Posterior vena cava (tissue), 2 donors: Measurements from ENCODE around the gene BCL2L15. TPM values are rescaled to one million over a fixed set of nuclear protein-coding genes. Genes with fewer than 3 reads are reported as not detected.

Experiments used
- DNase-seq: peaks from one replicate; pipeline ENCODE4 v3.0.0-alpha.2; 2020; ENCODE audit warnings: low spot score
- intact Hi-C, 2 donors: fragments of 100-400 bp; cut with DNase I; formaldehyde crosslinking; loops; one replicate each; pipeline versions ENCODE4 v1.14.1 to v1.14.2; 2022 to 2023
- long read RNA-seq, 2 donors: library from polyadenylated mRNA; unstranded; transcript quantifications; one replicate each; pipeline ENCODE4 v2.0.0, GENCODE V29; 2020 to 2021
- total RNA-seq, 2 donors: library from RNA; stranded (reverse); fragmentation: NEBNext Ultra II Directional; extraction: Animal tissue kit (Norgen Biotek cat#: 25700); gene quantifications; one replicate each; pipeline ENCODE4 v1.2.1, GENCODE V29; 2021
- donor health status: DM: yes; HTN: yes; CAD: no.
- donor health status: DM: yes; HTN: yes; CAD: no.

Gene BCL2L15
- under 1 TPM; 0.32 to 0.57 TPM for total RNA-seq
- long read RNA-seq, donor 1 = 0 reads
- long read RNA-seq, donor 2 = 0 reads

- no peak for DNase-seq
- intact Hi-C loops = no loop called here
Measured at GRCh38 chr1:113887402-113888175, at the start of gene BCL2L15. BCL2L15 (minus strand) TSS chr1:113887581; CDS start chr1:113887375, 206 bp downstream.

- intact Hi-C loops = no loop called here
- no peak for DNase-seq
Measured at GRCh38 chr1:113937146-113937545, 49.8 kb upstream of the BCL2L15 start.

GRCh38 chr1:113935970-113936369, 48.6 kb upstream of the BCL2L15 start:
- no peak for DNase-seq
- intact Hi-C loops = no loop called here

- DNase-seq = no peak
- intact Hi-C loops = no loop called here
Measured at GRCh38 chr1:113935176-113935575, 47.8 kb upstream of the BCL2L15 start.

GRCh38 chr1:113934511-113935055, 47.2 kb upstream of the BCL2L15 start:
- DNase-seq = no peak
- intact Hi-C loops = no loop called here

- DNase-seq = no peak
- intact Hi-C loops = no loop called here
Measured at GRCh38 chr1:113934006-113934405, 46.6 kb upstream of the BCL2L15 start.

- intact Hi-C loops = no loop called here
- no peak for DNase-seq
Measured at GRCh38 chr1:113931451-113931851, 44.1 kb upstream of the BCL2L15 start.

GRCh38 chr1:113930499-113931161, 43.2 kb upstream of the BCL2L15 start:
- intact Hi-C loops = no loop called here
- no peak for DNase-seq

GRCh38 chr1:113929750-113930498, 42.5 kb upstream of the BCL2L15 start:
- peak; percentile 86 for DNase-seq
- intact Hi-C loops = loop anchor here in 1 of 2 donors (2.0 kb wide), 1 partner anchor 25 kb away; the partner anchor contains the start of genes AP4B1 and DCLRE1B

- DNase-seq = peak; percentile 98
- intact Hi-C loops = loop anchor here in 1 of 2 donors (2.0 kb wide), 1 partner anchor 24 kb away; the partner anchor contains the start of genes AP4B1 and DCLRE1B
Measured at GRCh38 chr1:113928941-113929749, 41.8 kb upstream of the BCL2L15 start, which contains the start of gene HIPK1. HIPK1 (plus strand) TSS chr1:113929324.

- intact Hi-C loops = loop anchor here in 1 of 2 donors (2.0 kb wide), 1 partner anchor 24 kb away; the partner anchor contains the start of genes AP4B1 and DCLRE1B
- DNase-seq = no peak
Measured at GRCh38 chr1:113928187-113928930, 41.0 kb upstream of the BCL2L15 start.

GRCh38 chr1:113924473-113924872, 37.1 kb upstream of the BCL2L15 start:
- no peak for DNase-seq
- intact Hi-C loops = no loop called here

- intact Hi-C loops = no loop called here
- DNase-seq = no peak
Measured at GRCh38 chr1:113922957-113923356, 35.6 kb upstream of the BCL2L15 start.

- no peak for DNase-seq
- intact Hi-C loops = no loop called here
Measured at GRCh38 chr1:113918243-113918642, 30.9 kb upstream of the BCL2L15 start.

GRCh38 chr1:113917400-113918082, 30.2 kb upstream of the BCL2L15 start:
- intact Hi-C loops = no loop called here
- DNase-seq = no peak

GRCh38 chr1:113916974-113917373, 29.6 kb upstream of the BCL2L15 start:
- no peak for DNase-seq
- intact Hi-C loops = no loop called here

- no peak for DNase-seq
- intact Hi-C loops = no loop called here
Measured at GRCh38 chr1:113913887-113914664, 26.7 kb upstream of the BCL2L15 start.
